ENCODE results near the gene TBCE.
"Not testable (repeated sequence)": the region's sequence is repeated elsewhere in the genome, so short reads cannot be mapped to it uniquely, and the experiment has no call there.

TBCE gene

DNA sequence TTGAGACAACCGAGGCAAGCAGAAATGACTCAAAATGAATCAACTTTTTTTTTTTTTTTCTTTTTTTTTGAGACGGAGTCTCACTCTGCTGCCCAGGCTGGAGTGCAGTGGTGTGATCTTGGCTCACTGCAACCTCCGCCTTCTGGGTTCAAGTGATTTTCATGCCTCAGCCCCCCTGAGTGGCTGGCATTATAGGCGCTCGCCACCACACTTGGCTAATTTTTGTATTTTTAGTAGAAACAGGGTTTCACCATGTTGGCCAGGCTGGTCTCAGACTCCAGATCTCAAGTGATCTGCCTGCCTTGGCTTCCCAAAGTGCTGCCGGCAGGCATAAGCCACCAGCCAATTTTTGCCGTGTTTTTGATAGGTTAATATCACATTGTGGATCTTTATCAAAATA is 90.6 kb downstream of the TBCE start:
- not testable (repeated sequence) for DNase-seq

DNA sequence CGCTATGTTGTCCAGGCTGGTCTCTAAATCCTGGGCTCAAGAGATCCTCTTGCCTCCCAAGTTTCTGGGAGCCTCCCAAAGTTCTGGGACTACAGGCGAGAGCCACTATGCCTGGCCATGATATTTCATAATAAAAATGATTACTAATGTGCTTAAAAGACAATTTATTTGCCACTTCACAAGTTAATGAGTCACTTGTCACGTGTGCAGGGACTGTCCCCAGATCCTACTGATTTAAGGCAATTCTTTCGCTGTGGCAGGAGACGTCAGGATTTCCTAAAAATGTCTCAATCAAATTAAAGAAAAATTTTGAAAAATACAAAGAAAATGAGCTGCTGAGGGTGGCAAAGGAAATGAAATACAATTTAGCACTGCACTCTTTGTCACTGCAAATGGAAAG is 93.5 kb downstream of the TBCE start:
- no peak for DNase-seq

DNA sequence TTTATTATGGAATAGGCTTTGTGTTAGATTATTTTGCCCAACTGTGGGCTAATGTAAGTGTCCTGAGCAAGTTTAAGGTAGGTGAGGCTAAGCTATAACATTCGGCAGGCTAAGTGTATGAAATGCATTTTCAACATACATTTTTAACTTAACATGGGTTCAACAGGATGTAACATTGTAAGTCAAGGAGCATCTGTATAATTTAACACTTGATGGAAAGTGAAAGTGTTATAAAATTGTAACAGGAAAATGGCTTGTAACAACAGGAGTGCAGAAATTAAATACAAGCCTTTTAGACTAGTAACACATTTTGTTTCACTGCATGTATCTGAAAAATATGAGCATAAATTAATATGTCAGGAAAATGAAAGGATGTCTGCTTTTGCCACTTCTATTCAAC is 94.7 kb downstream of the TBCE start:
- DNase-seq, result no peak

DNA sequence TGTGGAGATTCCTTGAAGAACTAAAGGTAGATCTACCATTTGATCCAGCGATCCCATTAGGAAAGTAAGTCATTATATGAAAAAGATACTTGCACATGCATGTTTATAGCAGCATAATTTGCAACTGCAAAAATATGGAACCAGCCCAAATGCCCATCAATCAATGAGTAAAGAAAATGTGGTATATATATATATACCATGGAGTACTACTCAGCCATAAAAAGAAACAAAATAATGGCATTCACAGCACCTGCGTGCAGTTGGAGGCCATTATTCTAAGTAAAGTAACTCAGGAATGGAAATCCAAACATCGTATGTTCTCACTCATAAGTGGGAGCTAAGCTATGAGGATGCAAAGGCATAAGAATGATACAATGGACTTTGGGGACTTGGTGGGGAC is 95.6 kb downstream of the TBCE start:
- DNase-seq, result not testable (repeated sequence)

DNA sequence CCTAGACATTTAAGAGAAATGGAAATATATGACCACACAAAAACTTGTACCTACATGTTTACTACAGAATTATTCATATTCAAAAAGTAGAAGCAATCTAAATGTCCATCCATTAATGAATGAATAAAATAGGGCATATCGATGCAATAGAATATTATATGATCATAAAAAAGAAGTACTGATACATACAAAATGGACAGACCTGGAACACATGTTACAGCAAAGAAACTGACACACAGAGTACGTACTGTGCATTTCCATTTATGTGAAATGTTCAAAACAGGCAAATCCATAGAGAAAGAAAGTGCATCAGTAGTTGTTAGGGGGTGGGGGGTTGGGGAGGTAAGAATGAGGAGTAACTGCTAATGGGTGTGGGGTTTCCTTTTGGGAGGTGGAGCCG is 97.8 kb downstream of the TBCE start:
- no peak for DNase-seq

DNA sequence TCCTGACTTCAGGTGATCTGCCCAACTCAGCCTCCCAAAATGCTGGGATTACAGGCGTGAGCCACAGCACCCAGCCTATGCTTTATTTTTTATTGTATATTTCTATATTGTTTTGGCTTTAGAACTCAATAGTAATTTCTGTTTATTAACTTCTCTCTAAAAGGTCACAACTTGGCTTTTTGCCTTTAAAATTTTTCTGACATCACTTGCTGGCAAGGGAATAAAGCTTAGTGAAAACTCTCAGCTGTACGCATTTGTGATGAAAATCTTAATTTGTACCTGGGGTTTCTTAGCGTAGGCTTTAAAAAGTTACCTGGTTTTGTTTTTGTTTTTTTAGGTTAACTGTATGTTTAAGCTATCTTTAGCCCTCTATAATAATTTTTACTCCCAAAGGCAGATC is 100.8 kb downstream of the TBCE start:
- DNase-seq, result no peak

DNA sequence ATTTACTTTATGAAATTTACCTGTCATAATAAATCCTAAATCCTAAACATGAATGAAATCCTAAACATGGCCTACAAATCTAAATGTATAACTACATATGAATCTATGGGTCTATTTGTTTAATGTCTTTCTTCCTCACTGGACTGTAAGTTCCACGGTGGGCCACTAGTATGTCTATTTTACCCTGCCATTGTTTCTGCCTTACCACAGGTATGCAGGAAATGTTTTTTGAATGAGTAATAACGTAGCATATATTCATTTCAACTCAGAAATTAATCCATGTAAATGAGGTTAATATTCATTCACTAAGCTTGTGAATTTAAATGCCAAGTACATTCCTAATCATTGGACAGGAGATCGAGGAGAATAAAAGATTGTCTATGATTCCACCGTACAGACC is 101.7 kb downstream of the TBCE start:
- DNase-seq, result no peak

DNA sequence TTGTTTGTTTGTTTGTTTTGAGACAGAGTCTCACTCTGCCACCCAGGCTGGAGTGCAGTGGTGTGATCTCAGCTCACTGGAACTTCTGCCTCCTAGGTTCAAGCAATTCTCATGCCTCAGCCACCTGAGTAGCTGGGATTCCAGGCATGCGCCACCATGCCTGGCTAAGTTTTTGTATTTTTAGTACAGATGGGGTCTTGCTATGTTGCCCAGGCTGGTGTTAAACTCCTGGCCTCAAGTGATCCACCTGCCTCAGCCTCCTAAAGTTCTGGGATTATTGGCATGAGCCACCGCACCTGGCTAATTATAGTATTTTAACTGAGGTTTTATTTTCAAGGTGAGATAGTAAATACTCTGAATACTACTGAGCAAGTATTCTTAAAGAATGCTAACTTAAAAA is 102.7 kb downstream of the TBCE start:
- not testable (repeated sequence) for DNase-seq

DNA sequence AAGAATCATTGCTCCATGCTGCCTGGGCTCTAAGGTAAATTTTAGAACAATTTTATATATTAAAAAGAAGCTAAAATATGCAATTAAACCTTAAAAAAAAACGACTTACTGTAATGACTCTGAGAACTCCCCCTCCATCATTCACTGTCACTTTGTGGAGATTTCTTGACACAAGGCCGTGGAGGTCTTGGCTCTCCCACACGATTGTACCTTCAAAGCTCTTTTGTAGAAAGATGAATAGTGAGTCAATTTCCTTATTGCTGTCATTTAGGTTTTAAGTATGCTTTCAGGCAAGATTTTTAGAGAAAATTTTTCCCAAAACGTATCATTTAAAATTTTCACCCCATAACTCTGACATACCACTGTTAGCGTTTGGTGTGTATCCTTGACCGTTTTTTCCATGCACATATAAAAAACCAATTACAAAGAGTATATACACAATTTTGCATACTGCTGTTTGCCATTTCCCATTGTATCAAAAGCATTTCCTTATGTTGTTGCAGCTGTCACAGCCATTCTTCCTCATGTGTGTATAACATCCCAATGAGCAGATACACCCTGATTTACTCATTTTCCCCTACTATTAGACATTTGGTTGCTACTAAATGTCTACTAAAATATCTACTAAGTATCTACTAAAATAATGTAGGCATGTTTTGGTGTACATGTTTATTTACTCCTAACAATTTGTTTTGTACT is 103.7 kb downstream of the TBCE start:
- DNase-seq, result no peak

DNA sequence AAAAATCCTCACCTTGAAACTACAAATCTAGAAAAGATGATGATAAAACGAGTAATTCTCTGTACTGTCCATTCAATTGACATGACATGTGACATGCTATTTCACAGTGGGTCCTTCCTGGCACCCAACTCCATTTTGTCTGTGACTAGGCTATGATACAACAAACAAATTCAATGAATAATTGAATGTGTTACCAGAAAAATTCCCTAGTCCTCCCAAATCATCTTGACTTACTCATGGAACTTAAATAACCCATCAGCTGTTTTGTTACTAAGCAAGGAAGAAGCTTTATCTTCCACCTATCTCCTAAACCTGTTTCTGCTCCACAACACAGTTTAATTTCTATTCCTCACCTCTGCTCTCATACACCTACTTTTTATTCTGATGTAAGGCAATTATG is 106.6 kb downstream of the TBCE start:
- no peak for DNase-seq

DNA sequence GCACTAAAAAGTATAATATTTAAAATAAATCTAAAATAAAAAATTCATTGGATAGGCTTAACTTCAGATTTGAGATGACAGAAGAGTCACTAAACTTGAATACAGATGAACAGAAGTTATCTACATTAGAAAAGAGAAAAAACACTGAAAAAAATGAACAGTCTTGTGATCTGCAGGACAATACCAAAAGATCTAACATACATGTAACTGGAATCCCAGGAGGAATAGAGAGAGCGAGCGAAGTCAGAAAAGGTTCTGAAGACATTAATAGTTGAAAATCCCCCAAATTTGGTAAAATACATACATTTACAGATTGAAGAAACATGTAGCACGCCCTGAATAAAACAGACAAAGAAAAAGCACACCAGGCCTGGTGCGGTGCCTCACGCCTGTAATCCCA is 115.9 kb downstream of the TBCE start:
- no peak for DNase-seq

DNA sequence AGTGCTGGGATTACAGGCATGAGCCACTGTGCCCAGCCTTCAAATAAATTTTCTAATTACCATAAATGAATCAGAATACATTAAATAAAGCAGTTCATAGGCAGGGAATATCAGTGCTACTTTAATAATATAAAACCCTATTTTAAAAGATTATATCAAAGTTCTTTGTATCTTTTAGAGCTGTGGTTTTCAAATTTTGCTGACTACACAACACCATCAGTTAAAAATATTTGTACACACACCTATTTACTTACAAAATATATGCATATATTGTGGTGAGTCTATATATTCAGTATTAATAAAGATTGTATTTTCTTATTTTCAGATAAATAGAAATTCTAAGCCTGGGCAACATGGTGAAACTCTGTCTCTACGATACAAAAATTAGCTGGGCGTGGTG is 118.3 kb downstream of the TBCE start:
- no peak for DNase-seq

DNA sequence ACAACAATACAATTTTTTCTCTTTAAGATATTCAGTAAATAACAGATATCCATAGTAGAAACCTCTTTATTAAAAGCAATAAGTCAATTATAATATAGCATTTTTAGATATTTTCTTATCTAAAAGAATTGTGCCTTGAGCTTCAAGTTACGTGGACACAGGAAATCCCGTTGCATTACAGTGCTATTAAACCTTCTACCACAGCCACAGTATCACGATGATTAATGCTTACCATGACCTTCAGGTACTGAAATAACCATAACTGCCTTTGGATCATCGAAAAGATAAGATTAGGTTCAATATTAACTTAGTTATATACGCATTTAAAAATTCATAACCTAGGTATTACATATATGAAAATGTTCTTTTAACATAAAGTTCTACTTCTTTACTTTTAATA is 119.1 kb downstream of the TBCE start:
- no peak for DNase-seq

DNA sequence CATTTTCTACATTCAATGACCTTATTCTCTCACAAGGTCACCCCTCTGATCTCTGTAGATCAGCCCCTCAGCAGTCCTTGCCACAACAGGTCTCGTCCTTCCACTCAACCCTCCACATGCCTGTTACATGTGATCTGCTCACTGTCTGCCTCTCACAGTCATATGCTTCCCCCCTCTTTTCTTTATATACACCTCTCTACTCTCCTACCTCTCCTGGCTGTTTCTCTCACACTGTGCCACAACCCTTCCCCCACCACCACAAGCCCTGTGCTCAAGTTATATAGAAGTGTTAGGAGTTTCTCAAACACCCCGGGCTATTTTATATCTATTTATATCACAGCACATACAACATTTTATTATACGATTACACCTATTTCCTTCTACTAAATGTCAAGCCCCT is 124.4 kb downstream of the TBCE start:
- no peak for DNase-seq

DNA sequence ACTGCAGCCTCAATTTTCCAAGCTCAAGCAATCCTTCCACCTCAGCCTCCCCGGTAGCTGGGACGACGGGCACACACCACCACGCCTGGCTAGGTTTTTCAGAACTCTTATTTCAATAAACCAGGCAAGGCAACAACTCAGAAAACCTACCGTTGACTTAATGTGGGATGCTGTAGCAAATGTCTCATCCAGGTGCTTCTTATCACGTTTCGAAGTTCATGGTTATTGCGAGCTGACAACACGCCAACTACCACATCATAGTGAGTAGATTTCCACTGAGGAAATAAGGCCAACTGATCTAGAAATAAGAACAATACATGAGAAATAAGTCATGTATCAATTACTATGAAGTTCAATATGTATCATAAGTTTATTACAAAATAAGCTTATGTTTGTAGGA is 127.3 kb downstream of the TBCE start:
- no peak for DNase-seq

DNA sequence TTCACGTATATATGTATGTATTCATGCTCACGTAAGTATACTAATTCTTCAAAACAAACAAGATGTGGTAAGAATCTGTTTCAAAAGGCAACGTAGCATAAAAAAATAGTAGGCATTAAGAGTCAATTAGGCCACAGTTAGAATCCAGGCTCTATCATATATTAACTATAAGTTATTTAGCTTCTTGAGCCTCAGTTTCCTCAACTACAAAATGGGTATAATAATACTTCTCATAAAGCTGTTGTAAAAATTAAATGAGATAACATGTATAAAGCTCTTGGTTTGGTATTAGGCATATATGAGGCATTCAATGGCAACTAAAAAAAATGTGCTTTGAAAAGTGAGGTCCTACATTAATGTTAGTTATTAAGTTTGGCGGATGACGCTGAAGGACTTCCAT is 127.8 kb downstream of the TBCE start:
- DNase-seq, result no peak

DNA sequence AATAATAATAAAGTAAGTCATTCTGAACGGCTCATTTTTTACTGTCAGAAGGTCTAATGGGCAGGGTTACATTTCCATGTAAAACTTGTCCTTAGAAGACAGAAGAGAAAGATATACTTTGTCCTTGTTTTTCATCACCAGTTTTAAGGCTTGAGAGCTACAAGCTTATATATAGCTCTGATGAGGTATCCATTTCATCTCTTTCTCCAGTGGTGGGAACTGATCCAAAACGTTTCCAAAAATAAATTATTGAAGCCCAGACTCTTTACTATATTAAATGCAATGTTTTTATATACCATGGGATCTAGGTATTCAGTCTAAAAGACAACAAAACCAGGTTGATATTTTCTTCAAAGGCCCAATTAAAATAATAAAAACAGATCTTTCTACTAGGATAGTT is 128.3 kb downstream of the TBCE start:
- no peak for DNase-seq

DNA sequence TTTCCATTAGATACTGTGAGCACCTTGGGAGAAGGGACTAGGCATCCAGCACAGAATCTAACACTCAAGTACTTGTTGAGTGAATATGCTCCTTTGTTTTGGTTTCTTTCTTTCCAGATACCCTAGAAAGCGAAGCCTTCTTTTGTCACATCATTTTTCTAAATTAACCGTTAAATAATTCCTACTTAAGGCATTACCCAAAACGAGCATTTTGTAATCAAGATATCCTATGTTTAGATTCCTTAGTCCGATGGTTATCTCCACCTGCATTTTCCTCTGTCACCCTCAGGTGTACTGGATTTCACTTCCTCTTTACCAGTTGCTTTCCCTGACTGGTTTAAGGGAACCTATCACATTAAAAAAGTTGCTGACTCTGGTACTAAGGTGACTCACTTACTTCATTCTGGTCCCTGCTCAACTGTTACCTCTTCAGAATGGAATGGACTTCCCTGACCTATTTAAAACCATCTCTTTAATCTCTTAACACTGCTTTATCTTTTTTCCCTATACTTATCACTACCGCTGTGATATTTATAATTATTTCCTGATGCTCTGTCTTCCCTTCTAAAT is 133.8 kb downstream of the TBCE start:
- DNase-seq, result no peak

Data from NCI-H510A treated with DMSO at 0.1 percent for 48 hours (cell line).